HepG2 (cell line): Measurements from ENCODE around the gene ZNF503.

Experiments used
- TF ChIP-seq, protein P1 (sequence below): IDR thresholded peaks from 2 replicates; pipeline ENCODE4 v1.6.1; 2016; ENCODE audit warnings: low read depth, missing genetic modification reagents, missing compliant biosample characterization
- TF ChIP-seq, protein P2 (sequence below): sonication (generic); formaldehyde crosslinking; IDR thresholded peaks from 2 replicates; pipeline ENCODE4 v1.5.0; 2020; ENCODE audit warnings: mild to moderate bottlenecking, missing genetic modification reagents, moderate library complexity

DNA sequence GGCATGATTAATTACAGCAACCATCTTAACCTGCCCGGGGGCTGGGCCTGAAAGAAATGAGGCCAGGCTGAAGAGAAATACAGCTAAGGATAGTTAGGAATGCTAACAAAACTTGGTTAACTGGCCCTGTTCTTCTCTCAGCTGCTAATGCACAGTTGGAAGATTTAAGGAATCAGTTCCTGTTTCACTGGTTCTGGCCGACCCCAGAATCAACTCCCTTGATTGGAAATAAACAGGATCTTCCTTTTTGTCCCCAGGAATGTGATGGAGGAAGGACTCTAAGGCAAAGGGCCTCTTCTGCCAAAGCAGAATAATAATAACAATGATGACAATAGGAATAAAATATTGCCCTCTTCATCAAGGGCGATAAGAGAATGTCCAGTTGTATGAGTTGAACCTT lies 26.4 kb upstream of the ZNF503 start:
- TF ChIP-seq, protein P1, sequence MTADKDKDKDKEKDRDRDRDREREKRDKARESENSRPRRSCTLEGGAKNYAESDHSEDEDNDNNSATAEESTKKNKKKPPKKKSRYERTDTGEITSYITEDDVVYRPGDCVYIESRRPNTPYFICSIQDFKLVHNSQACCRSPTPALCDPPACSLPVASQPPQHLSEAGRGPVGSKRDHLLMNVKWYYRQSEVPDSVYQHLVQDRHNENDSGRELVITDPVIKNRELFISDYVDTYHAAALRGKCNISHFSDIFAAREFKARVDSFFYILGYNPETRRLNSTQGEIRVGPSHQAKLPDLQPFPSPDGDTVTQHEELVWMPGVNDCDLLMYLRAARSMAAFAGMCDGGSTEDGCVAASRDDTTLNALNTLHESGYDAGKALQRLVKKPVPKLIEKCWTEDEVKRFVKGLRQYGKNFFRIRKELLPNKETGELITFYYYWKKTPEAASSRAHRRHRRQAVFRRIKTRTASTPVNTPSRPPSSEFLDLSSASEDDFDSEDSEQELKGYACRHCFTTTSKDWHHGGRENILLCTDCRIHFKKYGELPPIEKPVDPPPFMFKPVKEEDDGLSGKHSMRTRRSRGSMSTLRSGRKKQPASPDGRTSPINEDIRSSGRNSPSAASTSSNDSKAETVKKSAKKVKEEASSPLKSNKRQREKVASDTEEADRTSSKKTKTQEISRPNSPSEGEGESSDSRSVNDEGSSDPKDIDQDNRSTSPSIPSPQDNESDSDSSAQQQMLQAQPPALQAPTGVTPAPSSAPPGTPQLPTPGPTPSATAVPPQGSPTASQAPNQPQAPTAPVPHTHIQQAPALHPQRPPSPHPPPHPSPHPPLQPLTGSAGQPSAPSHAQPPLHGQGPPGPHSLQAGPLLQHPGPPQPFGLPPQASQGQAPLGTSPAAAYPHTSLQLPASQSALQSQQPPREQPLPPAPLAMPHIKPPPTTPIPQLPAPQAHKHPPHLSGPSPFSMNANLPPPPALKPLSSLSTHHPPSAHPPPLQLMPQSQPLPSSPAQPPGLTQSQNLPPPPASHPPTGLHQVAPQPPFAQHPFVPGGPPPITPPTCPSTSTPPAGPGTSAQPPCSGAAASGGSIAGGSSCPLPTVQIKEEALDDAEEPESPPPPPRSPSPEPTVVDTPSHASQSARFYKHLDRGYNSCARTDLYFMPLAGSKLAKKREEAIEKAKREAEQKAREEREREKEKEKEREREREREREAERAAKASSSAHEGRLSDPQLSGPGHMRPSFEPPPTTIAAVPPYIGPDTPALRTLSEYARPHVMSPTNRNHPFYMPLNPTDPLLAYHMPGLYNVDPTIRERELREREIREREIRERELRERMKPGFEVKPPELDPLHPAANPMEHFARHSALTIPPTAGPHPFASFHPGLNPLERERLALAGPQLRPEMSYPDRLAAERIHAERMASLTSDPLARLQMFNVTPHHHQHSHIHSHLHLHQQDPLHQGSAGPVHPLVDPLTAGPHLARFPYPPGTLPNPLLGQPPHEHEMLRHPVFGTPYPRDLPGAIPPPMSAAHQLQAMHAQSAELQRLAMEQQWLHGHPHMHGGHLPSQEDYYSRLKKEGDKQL, result no peak
- TF ChIP-seq, protein P2, sequence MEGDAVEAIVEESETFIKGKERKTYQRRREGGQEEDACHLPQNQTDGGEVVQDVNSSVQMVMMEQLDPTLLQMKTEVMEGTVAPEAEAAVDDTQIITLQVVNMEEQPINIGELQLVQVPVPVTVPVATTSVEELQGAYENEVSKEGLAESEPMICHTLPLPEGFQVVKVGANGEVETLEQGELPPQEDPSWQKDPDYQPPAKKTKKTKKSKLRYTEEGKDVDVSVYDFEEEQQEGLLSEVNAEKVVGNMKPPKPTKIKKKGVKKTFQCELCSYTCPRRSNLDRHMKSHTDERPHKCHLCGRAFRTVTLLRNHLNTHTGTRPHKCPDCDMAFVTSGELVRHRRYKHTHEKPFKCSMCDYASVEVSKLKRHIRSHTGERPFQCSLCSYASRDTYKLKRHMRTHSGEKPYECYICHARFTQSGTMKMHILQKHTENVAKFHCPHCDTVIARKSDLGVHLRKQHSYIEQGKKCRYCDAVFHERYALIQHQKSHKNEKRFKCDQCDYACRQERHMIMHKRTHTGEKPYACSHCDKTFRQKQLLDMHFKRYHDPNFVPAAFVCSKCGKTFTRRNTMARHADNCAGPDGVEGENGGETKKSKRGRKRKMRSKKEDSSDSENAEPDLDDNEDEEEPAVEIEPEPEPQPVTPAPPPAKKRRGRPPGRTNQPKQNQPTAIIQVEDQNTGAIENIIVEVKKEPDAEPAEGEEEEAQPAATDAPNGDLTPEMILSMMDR (CRISPR knock-in tag), result no peak
